ENCODE results near the gene REC8.

DNA sequence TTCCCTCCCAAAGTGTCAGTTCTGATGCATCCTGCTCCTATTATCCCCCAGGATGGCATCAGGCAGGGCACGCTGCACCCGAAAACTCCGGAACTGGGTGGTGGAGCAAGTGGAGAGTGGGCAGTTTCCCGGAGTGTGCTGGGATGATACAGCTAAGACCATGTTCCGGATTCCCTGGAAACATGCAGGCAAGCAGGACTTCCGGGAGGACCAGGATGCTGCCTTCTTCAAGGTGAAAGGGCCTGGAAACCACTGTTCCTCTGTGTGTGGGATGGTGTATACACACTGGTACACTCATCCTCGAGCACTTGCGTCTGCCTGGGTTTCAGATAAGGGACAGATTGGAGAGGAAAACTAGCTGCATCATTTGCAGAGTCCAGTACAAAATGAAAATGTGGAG is 9.8 kb upstream of the REC8 start:
- TF ChIP-seq, protein P1, sequence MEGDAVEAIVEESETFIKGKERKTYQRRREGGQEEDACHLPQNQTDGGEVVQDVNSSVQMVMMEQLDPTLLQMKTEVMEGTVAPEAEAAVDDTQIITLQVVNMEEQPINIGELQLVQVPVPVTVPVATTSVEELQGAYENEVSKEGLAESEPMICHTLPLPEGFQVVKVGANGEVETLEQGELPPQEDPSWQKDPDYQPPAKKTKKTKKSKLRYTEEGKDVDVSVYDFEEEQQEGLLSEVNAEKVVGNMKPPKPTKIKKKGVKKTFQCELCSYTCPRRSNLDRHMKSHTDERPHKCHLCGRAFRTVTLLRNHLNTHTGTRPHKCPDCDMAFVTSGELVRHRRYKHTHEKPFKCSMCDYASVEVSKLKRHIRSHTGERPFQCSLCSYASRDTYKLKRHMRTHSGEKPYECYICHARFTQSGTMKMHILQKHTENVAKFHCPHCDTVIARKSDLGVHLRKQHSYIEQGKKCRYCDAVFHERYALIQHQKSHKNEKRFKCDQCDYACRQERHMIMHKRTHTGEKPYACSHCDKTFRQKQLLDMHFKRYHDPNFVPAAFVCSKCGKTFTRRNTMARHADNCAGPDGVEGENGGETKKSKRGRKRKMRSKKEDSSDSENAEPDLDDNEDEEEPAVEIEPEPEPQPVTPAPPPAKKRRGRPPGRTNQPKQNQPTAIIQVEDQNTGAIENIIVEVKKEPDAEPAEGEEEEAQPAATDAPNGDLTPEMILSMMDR (IDR thresholded peaks at IDR 0.05): no peak
- TF ChIP-seq POLR2A (IDR thresholded peaks at IDR 0.05): no peak
